Liver (tissue), 9 donors: ENCODE measurements around the gene HMX1. TPM values are rescaled to one million over a fixed set of nuclear protein-coding genes. Genes with fewer than 3 reads are reported as not detected.

Source experiments
- DNase-seq: peaks from one replicate; pipeline ENCODE4 v3.0.0-alpha.2; 2017; ENCODE audit warnings: low spot score
- H3K27ac ChIP-seq, 2 donors: one replicate each; pipeline ENCODE4 v1.7.0; 2013; ENCODE audit warnings: inconsistent platforms in 2 of 2, low read length in 2 of 2, control low read depth in 1 of 2, low read depth in 1 of 2, mild to moderate bottlenecking in 1 of 2
- H3K27me3 ChIP-seq, 4 donors: one replicate each; pipeline versions ENCODE4 v1.6.1 to v1.7.0; 2013; ENCODE audit warnings: low read length in 3 of 4, inconsistent platforms in 1 of 4, mild to moderate bottlenecking in 1 of 4, moderate library complexity in 1 of 4; ENCODE audit not compliant: control insufficient read depth in 4 of 4, insufficient read depth in 4 of 4
- H3K36me3 ChIP-seq, 4 donors: one replicate each; pipeline versions ENCODE4 v1.6.1 to v1.7.0; 2013; ENCODE audit warnings: low read length in 3 of 4, mild to moderate bottlenecking in 3 of 4, low read depth in 1 of 4, moderate library complexity in 1 of 4; ENCODE audit not compliant: control insufficient read depth in 4 of 4, insufficient read depth in 3 of 4
- H3K4me1 ChIP-seq, 4 donors: one replicate each; pipeline versions ENCODE4 v1.6.1 to v1.7.0; 2013; ENCODE audit warnings: low read length in 3 of 4, mild to moderate bottlenecking in 3 of 4, moderate library complexity in 1 of 4; ENCODE audit not compliant: control insufficient read depth in 4 of 4, insufficient read depth in 4 of 4
- H3K4me3 ChIP-seq, 3 donors: one replicate each; pipeline versions ENCODE4 v1.6.1 to v1.7.0; 2013; ENCODE audit warnings: low read length in 3 of 3, control low read depth in 1 of 3, low read depth in 1 of 3, mild to moderate bottlenecking in 1 of 3
- H3K9ac ChIP-seq, 2 donors: one replicate each; pipeline ENCODE4 v1.7.0; 2013; ENCODE audit warnings: low read length in 2 of 2, mild to moderate bottlenecking in 2 of 2, moderate library complexity in 2 of 2, control low read depth in 1 of 2, low read depth in 1 of 2
- H3K9me3 ChIP-seq, 4 donors: one replicate each; pipeline versions ENCODE4 v1.6.1 to v1.7.0; 2013; ENCODE audit warnings: low read length in 3 of 4; ENCODE audit not compliant: control insufficient read depth in 4 of 4
- EGR1 ChIP-seq, 2 donors: IDR thresholded peaks; 2 replicates each; pipeline ENCODE4 v1.6.1; 2016 to 2018; ENCODE audit warnings: antibody characterized with exemption in 2 of 2, low read depth in 2 of 2
- FOXA1 ChIP-seq: IDR thresholded peaks from 2 replicates; pipeline ENCODE4 v1.6.1; 2016; ENCODE audit warnings: antibody characterized with exemption
- FOXA2 ChIP-seq: IDR thresholded peaks from 2 replicates; pipeline ENCODE4 v1.6.1; 2016; ENCODE audit warnings: antibody characterized with exemption
- GABPA ChIP-seq, 2 donors: IDR thresholded peaks in 1 of 2; conservative IDR thresholded peaks in 1 of 2; 2 replicates each; pipeline ENCODE4 v1.6.1; 2016; ENCODE audit warnings: antibody characterized with exemption in 2 of 2, mild to moderate bottlenecking in 1 of 2, moderate library complexity in 1 of 2
- HNF4A ChIP-seq, 2 donors: conservative IDR thresholded peaks; 2 replicates each; pipeline ENCODE4 v1.6.1; 2016; ENCODE audit warnings: antibody characterized with exemption in 2 of 2, mild to moderate bottlenecking in 2 of 2
- HNF4G ChIP-seq: IDR thresholded peaks from 2 replicates; pipeline ENCODE4 v1.6.1; 2016; ENCODE audit warnings: antibody characterized with exemption
- JUND ChIP-seq, 2 donors: IDR thresholded peaks; 2 replicates each; pipeline ENCODE4 v1.6.1; 2016; ENCODE audit warnings: antibody characterized with exemption in 2 of 2
- NR2F2 ChIP-seq: IDR thresholded peaks from 2 replicates; pipeline ENCODE4 v1.6.1; 2016; ENCODE audit warnings: antibody characterized with exemption
- RAD21 ChIP-seq, 2 donors: IDR thresholded peaks; 2 replicates each; pipeline ENCODE4 v1.6.1; 2016; ENCODE audit warnings: antibody characterized with exemption in 2 of 2, mild to moderate bottlenecking in 2 of 2
- RXRA ChIP-seq, 2 donors: IDR thresholded peaks; 2 replicates each; pipeline ENCODE4 v1.6.1; 2017 to 2018; ENCODE audit warnings: antibody characterized with exemption in 2 of 2, mild to moderate bottlenecking in 1 of 2
- SP1 ChIP-seq: IDR thresholded peaks from 2 replicates; pipeline ENCODE4 v1.6.1; 2018; ENCODE audit warnings: antibody characterized with exemption, mild to moderate bottlenecking
- TAF1 ChIP-seq: conservative IDR thresholded peaks from 2 replicates; pipeline ENCODE4 v1.6.1; 2016; ENCODE audit warnings: antibody characterized with exemption, mild to moderate bottlenecking
- YY1 ChIP-seq: IDR thresholded peaks from 2 replicates; pipeline ENCODE4 v1.6.1; 2016; ENCODE audit warnings: antibody characterized with exemption, mild to moderate bottlenecking
- WGBS: extraction: QIAGEN DNeasy Blood & Tissue Kit; methylation state at CpG from one replicate; pipeline ENCODE4 v1.1.7; 2013; 5-methylcytosine and 5-hydroxymethylcytosine counted together
- polyA plus RNA-seq, 2 donors: library from polyadenylated mRNA; stranded (reverse) in 1 of 2; unstranded in 1 of 2; fragments of 200-250 nt in 1 of 2; fragments of >200 nt in 1 of 2; fragmentation: Nextera tagmentation in 1 of 2; extraction: Ambion mirVana in 1 of 2; gene quantifications; one replicate each; pipeline versions ENCODE4 v1.2.1 to v1.2.3, GENCODE V29; 2013 to 2015
- total RNA-seq, 2 donors: library from RNA; depleted of rRNA; stranded (reverse); fragments of >200 nt; gene quantifications; one replicate each; pipeline ENCODE4 v1.2.3, GENCODE V29; 2014
- TF ChIP-seq, protein P1 (sequence below): IDR thresholded peaks from 2 replicates; pipeline ENCODE4 v1.6.1; 2016; ENCODE audit warnings: antibody characterized with exemption
- TF ChIP-seq, protein P2 (sequence below): IDR thresholded peaks from 2 replicates; pipeline ENCODE4 v1.6.1; 2016; ENCODE audit warnings: antibody characterized with exemption, mild to moderate bottlenecking
- TF ChIP-seq, protein P3 (sequence below): IDR thresholded peaks from 2 replicates; pipeline ENCODE4 v1.6.1; 2016; ENCODE audit warnings: antibody characterized with exemption
- TF ChIP-seq, protein P4 (sequence below): IDR thresholded peaks from 2 replicates; pipeline ENCODE4 v1.6.1; 2016; ENCODE audit warnings: antibody characterized with exemption
- TF ChIP-seq, protein P5 (sequence below): fragments of 150-350 bp; IDR thresholded peaks from 2 replicates; pipeline ENCODE4 v1.5.1; 2017; ENCODE audit warnings: improper control_type of control experiment, low read depth, low read length; ENCODE audit not compliant: missing input control
- donor health status: healthy.
- donor health status: healthy.
- donor health status: healthy.
- donor health status: healthy.
- donor health status: healthy.

HMX1 gene
- total and polyA plus RNA-seq, 4 donors = not detected

DNA sequence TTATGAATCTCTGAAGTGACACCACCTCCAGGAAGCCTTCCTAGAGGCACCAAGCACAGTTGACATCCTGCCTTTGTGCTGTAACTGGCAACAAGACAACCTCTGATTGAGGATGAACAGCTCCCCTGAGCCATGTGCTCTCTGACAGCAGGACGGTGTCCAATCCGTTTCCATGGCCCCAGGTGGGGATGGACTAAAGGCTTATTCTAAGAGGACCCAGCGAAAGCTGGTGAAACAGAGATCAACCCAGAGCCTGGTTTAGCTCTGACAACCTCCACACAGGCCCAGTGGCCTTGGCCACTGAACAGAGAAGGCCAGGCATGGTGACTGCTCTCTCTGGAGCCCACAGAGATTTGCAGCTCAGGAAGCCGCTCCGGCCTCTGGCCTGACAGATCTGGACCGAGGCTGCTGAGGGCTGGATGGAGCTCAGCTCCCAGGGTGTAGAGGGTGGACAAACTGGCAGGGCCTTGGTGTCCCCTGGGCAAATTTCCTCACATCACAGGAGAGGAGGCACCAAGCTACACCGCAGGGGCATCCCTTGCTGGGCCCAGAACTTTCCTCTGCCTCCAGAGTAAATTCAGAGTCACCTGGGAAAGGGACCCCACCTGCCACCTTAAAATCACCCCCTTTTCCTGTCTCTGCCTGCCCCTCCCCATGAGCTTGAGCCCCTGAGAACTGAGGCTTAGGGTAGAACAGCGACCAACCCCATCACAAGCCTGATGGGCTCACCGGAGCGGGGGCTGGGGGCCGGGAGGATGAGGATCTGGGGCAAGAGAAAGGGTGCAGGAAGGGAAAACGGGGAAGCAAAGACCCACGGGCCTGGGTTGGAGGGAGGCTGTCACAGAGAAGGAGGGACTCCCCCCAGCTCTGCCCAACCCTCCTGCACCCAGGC lies 40.2 kb downstream of the HMX1 start:
- no peaks in the 10 kb centered on the region for H3K27me3 ChIP-seq
- no peaks in the 10 kb centered on the region for H3K4me1 ChIP-seq
- no peak overlapping the region for H3K4me3 ChIP-seq
- no peak overlapping the region for H3K9ac ChIP-seq
- H3K9me3 ChIP-seq = peaks cover 0 to 3% (median 2%) of the 10 kb centered on the region in 4 donors
- H3K27ac ChIP-seq = no peak overlapping the region
- WGBS = 85% methylated on average over 13 of the region's 13 CpGs
- no peak for TF ChIP-seq HNF4G
- TF ChIP-seq RAD21 (IDR thresholded peaks at IDR 0.05) = no peak
- TF ChIP-seq, protein P1, sequence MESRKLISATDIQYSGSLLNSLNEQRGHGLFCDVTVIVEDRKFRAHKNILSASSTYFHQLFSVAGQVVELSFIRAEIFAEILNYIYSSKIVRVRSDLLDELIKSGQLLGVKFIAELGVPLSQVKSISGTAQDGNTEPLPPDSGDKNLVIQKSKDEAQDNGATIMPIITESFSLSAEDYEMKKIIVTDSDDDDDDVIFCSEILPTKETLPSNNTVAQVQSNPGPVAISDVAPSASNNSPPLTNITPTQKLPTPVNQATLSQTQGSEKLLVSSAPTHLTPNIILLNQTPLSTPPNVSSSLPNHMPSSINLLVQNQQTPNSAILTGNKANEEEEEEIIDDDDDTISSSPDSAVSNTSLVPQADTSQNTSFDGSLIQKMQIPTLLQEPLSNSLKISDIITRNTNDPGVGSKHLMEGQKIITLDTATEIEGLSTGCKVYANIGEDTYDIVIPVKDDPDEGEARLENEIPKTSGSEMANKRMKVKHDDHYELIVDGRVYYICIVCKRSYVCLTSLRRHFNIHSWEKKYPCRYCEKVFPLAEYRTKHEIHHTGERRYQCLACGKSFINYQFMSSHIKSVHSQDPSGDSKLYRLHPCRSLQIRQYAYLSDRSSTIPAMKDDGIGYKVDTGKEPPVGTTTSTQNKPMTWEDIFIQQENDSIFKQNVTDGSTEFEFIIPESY = no peak
- TF ChIP-seq FOXA2 = no peak
- TF ChIP-seq TAF1 = no peak
- no peak for TF ChIP-seq FOXA1
- TF ChIP-seq, protein P2, sequence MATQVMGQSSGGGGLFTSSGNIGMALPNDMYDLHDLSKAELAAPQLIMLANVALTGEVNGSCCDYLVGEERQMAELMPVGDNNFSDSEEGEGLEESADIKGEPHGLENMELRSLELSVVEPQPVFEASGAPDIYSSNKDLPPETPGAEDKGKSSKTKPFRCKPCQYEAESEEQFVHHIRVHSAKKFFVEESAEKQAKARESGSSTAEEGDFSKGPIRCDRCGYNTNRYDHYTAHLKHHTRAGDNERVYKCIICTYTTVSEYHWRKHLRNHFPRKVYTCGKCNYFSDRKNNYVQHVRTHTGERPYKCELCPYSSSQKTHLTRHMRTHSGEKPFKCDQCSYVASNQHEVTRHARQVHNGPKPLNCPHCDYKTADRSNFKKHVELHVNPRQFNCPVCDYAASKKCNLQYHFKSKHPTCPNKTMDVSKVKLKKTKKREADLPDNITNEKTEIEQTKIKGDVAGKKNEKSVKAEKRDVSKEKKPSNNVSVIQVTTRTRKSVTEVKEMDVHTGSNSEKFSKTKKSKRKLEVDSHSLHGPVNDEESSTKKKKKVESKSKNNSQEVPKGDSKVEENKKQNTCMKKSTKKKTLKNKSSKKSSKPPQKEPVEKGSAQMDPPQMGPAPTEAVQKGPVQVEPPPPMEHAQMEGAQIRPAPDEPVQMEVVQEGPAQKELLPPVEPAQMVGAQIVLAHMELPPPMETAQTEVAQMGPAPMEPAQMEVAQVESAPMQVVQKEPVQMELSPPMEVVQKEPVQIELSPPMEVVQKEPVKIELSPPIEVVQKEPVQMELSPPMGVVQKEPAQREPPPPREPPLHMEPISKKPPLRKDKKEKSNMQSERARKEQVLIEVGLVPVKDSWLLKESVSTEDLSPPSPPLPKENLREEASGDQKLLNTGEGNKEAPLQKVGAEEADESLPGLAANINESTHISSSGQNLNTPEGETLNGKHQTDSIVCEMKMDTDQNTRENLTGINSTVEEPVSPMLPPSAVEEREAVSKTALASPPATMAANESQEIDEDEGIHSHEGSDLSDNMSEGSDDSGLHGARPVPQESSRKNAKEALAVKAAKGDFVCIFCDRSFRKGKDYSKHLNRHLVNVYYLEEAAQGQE = no peak
- TF ChIP-seq, protein P3, sequence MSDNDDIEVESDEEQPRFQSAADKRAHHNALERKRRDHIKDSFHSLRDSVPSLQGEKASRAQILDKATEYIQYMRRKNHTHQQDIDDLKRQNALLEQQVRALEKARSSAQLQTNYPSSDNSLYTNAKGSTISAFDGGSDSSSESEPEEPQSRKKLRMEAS = no peak
- no peak for TF ChIP-seq YY1
- TF ChIP-seq, protein P4, sequence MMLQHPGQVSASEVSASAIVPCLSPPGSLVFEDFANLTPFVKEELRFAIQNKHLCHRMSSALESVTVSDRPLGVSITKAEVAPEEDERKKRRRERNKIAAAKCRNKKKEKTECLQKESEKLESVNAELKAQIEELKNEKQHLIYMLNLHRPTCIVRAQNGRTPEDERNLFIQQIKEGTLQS = no peak
- no peak for TF ChIP-seq GABPA (IDR thresholded peaks at IDR 0.05 in 1 of 2, conservative IDR thresholded peaks at IDR 0.05 in 1 of 2)
- TF ChIP-seq, protein P5, sequence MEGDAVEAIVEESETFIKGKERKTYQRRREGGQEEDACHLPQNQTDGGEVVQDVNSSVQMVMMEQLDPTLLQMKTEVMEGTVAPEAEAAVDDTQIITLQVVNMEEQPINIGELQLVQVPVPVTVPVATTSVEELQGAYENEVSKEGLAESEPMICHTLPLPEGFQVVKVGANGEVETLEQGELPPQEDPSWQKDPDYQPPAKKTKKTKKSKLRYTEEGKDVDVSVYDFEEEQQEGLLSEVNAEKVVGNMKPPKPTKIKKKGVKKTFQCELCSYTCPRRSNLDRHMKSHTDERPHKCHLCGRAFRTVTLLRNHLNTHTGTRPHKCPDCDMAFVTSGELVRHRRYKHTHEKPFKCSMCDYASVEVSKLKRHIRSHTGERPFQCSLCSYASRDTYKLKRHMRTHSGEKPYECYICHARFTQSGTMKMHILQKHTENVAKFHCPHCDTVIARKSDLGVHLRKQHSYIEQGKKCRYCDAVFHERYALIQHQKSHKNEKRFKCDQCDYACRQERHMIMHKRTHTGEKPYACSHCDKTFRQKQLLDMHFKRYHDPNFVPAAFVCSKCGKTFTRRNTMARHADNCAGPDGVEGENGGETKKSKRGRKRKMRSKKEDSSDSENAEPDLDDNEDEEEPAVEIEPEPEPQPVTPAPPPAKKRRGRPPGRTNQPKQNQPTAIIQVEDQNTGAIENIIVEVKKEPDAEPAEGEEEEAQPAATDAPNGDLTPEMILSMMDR = no peak
- TF ChIP-seq NR2F2 = no peak
- TF ChIP-seq SP1 = no peak
- no peak for TF ChIP-seq EGR1 (IDR thresholded peaks at IDR 0.05; ENCODE audit: low read depth in 2 of 2)
- no peak for TF ChIP-seq RXRA (IDR thresholded peaks at IDR 0.05)
- no peak for TF ChIP-seq HNF4A (conservative IDR thresholded peaks at IDR 0.05)
- no peak for TF ChIP-seq JUND (IDR thresholded peaks at IDR 0.05)
- no peak for DNase-seq
- no peaks in the 10 kb centered on the region for H3K36me3 ChIP-seq
